ENCODE results near the gene PAX8. TPM values are rescaled to one million over a fixed set of nuclear protein-coding genes. Genes with fewer than 3 reads are reported as not detected.
A peak's percentile ranks its signal among the peaks of the same experiment; 100 is the strongest.

The PAX8 gene
- total and polyA plus RNA-seq, 11 donors, result 0.44 to 2.3 (median 0.53) TPM; not detected in 4

GRCh38 chr2:113190871-113191270 is 87.8 kb downstream of the PAX8 start:
- ATAC-seq (no peak), DNase-seq (peak in 1 of 5 donors; percentile 23)
- Histone ChIP-seq H3K4me1 (peaks cover 0 to 34% (median 0%) of the 10 kb centered on the region in 12 donors), H3K36me3 (peaks cover 0 to 41% (median 0%) of the 10 kb centered on the region in 9 donors), H3K27me3 (no peaks in the 10 kb centered on the region), H3K9me3 (no peaks in the 10 kb centered on the region), H3K4me3 (no peak overlapping the region), H3K27ac (no peak overlapping the region)
- intact Hi-C loops (cut with DNase I), result loop anchor here in 1 of 10 donors (5.0 kb wide), 1 partner anchor 109 kb away; no protein-coding TSS in a partner anchor
- 35 to 59% (median 47%) methylated on average over 1 of the region's 1 CpG for WGBS, 4 donors
- no peak for TF ChIP-seq POLR2A (IDR thresholded peaks at IDR 0.05)
- TF ChIP-seq, protein P1, sequence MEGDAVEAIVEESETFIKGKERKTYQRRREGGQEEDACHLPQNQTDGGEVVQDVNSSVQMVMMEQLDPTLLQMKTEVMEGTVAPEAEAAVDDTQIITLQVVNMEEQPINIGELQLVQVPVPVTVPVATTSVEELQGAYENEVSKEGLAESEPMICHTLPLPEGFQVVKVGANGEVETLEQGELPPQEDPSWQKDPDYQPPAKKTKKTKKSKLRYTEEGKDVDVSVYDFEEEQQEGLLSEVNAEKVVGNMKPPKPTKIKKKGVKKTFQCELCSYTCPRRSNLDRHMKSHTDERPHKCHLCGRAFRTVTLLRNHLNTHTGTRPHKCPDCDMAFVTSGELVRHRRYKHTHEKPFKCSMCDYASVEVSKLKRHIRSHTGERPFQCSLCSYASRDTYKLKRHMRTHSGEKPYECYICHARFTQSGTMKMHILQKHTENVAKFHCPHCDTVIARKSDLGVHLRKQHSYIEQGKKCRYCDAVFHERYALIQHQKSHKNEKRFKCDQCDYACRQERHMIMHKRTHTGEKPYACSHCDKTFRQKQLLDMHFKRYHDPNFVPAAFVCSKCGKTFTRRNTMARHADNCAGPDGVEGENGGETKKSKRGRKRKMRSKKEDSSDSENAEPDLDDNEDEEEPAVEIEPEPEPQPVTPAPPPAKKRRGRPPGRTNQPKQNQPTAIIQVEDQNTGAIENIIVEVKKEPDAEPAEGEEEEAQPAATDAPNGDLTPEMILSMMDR (IDR thresholded peaks at IDR 0.05), result no peak

- no peaks in the 10 kb centered on the region for H3K9me3 ChIP-seq
- 73 to 82% (median 81%) methylated on average over 6 of the region's 6 CpGs for WGBS, 4 donors
- intact Hi-C loops (cut with DNase I), result no loop called here
- no peaks in the 10 kb centered on the region for H3K27me3 ChIP-seq
- no peak for ATAC-seq
- no peak for DNase-seq
- H3K36me3 ChIP-seq, result peaks cover 0 to 24% (median 0%) of the 10 kb centered on the region in 9 donors
- no peak overlapping the region for H3K27ac ChIP-seq
- H3K4me1 ChIP-seq, result peaks cover 0 to 55% (median 0%) of the 10 kb centered on the region in 12 donors
- TF ChIP-seq, protein P1 (IDR thresholded peaks at IDR 0.05), result no peak
- no peak for TF ChIP-seq POLR2A (IDR thresholded peaks at IDR 0.05)
- H3K4me3 ChIP-seq, result no peak overlapping the region
Observed at GRCh38 chr2:113187771-113188170, 91.0 kb downstream of the PAX8 start.

DNA sequence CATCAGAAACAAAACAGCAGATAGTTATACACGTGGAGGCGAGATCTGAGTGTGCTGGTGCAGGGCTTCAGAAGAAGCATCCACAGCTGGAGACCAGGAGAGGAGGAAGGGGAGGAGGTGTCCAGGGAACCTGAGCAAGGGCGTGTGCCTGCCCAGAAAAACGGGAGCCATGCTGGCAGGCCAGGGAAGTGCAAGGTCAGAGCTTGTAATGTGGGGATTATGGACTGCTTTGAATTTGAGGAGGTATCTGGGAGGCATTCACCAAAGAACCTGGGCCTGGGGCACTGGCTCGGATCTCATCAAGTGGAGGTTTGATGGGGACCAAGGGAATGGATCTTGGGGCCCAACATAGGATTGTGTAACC is 92.3 kb downstream of the PAX8 start:
- TF ChIP-seq, protein P1 (IDR thresholded peaks at IDR 0.05), result no peak
- no peak for TF ChIP-seq POLR2A (IDR thresholded peaks at IDR 0.05)
- Histone ChIP-seq H3K27me3 (no peaks in the 10 kb centered on the region), H3K4me3 (no peak overlapping the region), H3K4me1 (peaks cover 0 to 63% (median 0%) of the 10 kb centered on the region in 12 donors), H3K36me3 (peaks cover 0 to 22% (median 0%) of the 10 kb centered on the region in 9 donors), H3K27ac (no peak overlapping the region), H3K9me3 (no peaks in the 10 kb centered on the region)
- DNase-seq, result peak in 1 of 5 donors; percentile 26
- no peak for ATAC-seq
- intact Hi-C loops (cut with DNase I), result no loop called here
- 83 to 92% (median 86%) methylated on average over 5 of the region's 5 CpGs for WGBS, 4 donors

DNA sequence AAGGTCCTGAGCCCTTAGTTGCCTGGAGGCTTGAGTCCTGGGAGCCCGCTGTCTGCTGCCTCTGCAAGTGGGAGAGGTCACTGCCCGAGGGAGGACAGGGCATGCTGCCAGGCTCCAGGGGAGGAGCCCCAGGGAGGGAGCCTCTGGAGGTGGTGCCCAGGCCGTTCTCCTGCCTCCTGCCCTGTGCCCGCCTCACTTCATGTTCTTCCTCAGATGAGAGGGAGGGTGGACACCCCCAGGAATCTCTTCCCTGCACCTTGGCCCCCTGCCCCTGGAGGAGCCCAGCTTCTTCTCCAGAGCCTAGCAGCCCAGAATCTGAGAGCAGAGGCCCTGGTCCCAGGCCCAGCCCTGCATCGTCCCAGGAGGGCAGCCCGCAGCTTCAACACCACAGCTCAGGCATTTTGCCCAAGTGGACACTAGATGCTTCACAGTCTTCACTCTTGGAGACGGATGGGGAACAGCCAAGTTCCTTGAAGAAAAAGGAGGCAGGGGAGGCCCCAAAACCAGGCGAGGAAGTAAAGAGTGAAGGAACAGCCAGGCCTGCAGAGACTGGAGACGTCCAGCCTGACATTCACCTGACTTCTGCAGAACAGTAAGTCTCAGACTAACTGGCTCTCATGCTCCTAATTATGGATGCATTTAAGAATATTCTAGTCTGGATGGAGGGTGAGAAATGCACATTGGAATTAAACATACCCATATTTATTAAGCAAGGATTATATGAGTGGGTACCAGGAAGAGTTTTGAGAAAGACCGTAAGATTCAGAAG is 92.9 kb downstream of the PAX8 start:
- WGBS, 4 donors, result 71 to 74% (median 73%) methylated on average over 9 to 10 of the region's 10 CpGs
- Histone ChIP-seq H3K9me3 (no peaks in the 10 kb centered on the region), H3K4me3 (no peak overlapping the region), H3K36me3 (peaks cover 0 to 22% (median 0%) of the 10 kb centered on the region in 9 donors), H3K27ac (no peak overlapping the region), H3K4me1 (peaks cover 0 to 64% (median 0%) of the 10 kb centered on the region in 12 donors), H3K27me3 (no peaks in the 10 kb centered on the region)
- TF ChIP-seq POLR2A (IDR thresholded peaks at IDR 0.05), result no peak
- TF ChIP-seq, protein P1 (IDR thresholded peaks at IDR 0.05), result no peak
- DNase-seq (peak in 2 of 5 donors; percentile 59 to 65), ATAC-seq (peak in 2 of 4 donors; percentile 34 to 48)
- intact Hi-C loops (cut with DNase I), result no loop called here

Data from heart left ventricle (tissue), 16 donors.